Measurements from ENCODE around the gene OLA1. TPM values are rescaled to one million over a fixed set of nuclear protein-coding genes. Genes with fewer than 3 reads are reported as not detected.
A peak's percentile ranks its signal among the peaks of the same experiment; 100 is the strongest.

The OLA1 gene
- total RNA-seq, 1 experiment from 2014 or later = 109 TPM

GRCh38 chr2:174183076-174183475, 65.3 kb downstream of the OLA1 start:
- H3K4me3 Mint-ChIP-seq = no peak overlapping the region
- H3K27me3 Mint-ChIP-seq (ENCODE audit: low read depth) = no peaks in the 10 kb centered on the region
- no peaks in the 10 kb centered on the region for H3K36me3 Mint-ChIP-seq
- H3K27ac Mint-ChIP-seq = no peak overlapping the region
- no peak for DNase-seq (ENCODE audit: low spot score)
- ChIA-PET CTCF (no interaction called here), POLR2A (no interaction called here)
- H3K9me3 Mint-ChIP-seq = no peaks in the 10 kb centered on the region
- TF ChIP-seq ZNF138 (CRISPR knock-in tag; conservative IDR thresholded peaks at IDR 0.05) (no peak), GABPB1 (CRISPR knock-in tag; IDR thresholded peaks at IDR 0.05) (no peak), SMAD4 (CRISPR knock-in tag; IDR thresholded peaks at IDR 0.05) (no peak)
- no peak for ATAC-seq
- peaks cover 12% of the 10 kb centered on the region for H3K4me1 Mint-ChIP-seq

GRCh38 chr2:174181368-174181767, 67.0 kb downstream of the OLA1 start:
- DNase-seq (ENCODE audit: low spot score) (no peak), ATAC-seq (no peak)
- ChIA-PET POLR2A (no interaction called here), CTCF (no interaction called here)
- peaks cover 9% of the 10 kb centered on the region for H3K9me3 Mint-ChIP-seq
- no peaks in the 10 kb centered on the region for H3K27me3 Mint-ChIP-seq (ENCODE audit: low read depth)
- peak overlapping the region; percentile 6 for H3K27ac Mint-ChIP-seq
- no peak for TF ChIP-seq ZNF281 (CRISPR knock-in tag; IDR thresholded peaks at IDR 0.05)
- no peak for TF ChIP-seq KAT7 (CRISPR knock-in tag; IDR thresholded peaks at IDR 0.05; ENCODE audit: borderline replicate concordance)
- no peak for TF ChIP-seq ZNF416 (CRISPR knock-in tag; IDR thresholded peaks at IDR 0.05)
- no peak for TF ChIP-seq HMGXB4 (CRISPR knock-in tag; IDR thresholded peaks at IDR 0.05)
- TF ChIP-seq E2F4 (CRISPR knock-in tag; IDR thresholded peaks at IDR 0.05; ENCODE audit: borderline replicate concordance, low read depth) = no peak
- H3K4me3 Mint-ChIP-seq = no peak overlapping the region
- peaks cover 17% of the 10 kb centered on the region for H3K4me1 Mint-ChIP-seq
- H3K36me3 Mint-ChIP-seq = 0 out of 2 replicates have a peak, but pooled peaks cover 6% of the 10 kb centered on the region

GRCh38 chr2:174180726-174181236, 67.6 kb downstream of the OLA1 start:
- no peak overlapping the region for H3K27ac Mint-ChIP-seq
- POLR2A ChIA-PET = no interaction called here

More at GRCh38 chr2:174180726-174181236, 67.6 kb downstream of the OLA1 start:
- TF ChIP-seq ERG (CRISPR knock-in tag; IDR thresholded peaks at IDR 0.05) (no peak), CTCF (IDR thresholded peaks at IDR 0.05) (no peak), USF1 (CRISPR knock-in tag; IDR thresholded peaks at IDR 0.05) (no peak), NFATC4 (CRISPR knock-in tag; IDR thresholded peaks at IDR 0.05) (no peak), FOXK1 (CRISPR knock-in tag; IDR thresholded peaks at IDR 0.05) (no peak)
- no peaks in the 10 kb centered on the region for H3K27me3 Mint-ChIP-seq (ENCODE audit: low read depth)
- DNase-seq (ENCODE audit: low spot score) = no peak
- H3K9me3 Mint-ChIP-seq = peaks cover 15% of the 10 kb centered on the region
- no peak for ATAC-seq
- CTCF ChIA-PET = no interaction called here
- no peak overlapping the region for H3K4me3 Mint-ChIP-seq
- peaks cover 17% of the 10 kb centered on the region for H3K4me1 Mint-ChIP-seq
- H3K36me3 Mint-ChIP-seq = peaks cover 11% of the 10 kb centered on the region

Data from WTC11 (cell line).